ENCODE measurements around the gene SSR1. TPM values are rescaled to one million over a fixed set of nuclear protein-coding genes. Genes with fewer than 3 reads are reported as not detected.

SSR1 gene
- total RNA-seq, result 71.0 and 71.4 TPM in 2 replicates

GRCh38 chr6:7312616-7313504, at the start of gene SSR1:
Gene SSR1, minus strand, starts transcription at chr6:7313199. Its CDS starts 79 bp downstream, at chr6:7313120.

Other genes starting within 250 kb of the SSR1 start
- 24.9 and 38.0 TPM in 2 replicates for gene RREB1, start 205.2 kb downstream of the SSR1 start, total RNA-seq
- gene CAGE1, start 76.5 kb upstream of the SSR1 start, total RNA-seq, result 0.07 and 0.37 TPM in 2 replicates
- gene RIOK1, start 76.6 kb upstream of the SSR1 start, total RNA-seq, result 12.5 and 14.1 TPM in 2 replicates
- 585 and 745 TPM in 2 replicates for gene DSP, start 228.5 kb upstream of the SSR1 start, total RNA-seq